Liver (tissue), 9 donors: ENCODE results near the gene NT5C1A. TPM values are rescaled to one million over a fixed set of nuclear protein-coding genes. Genes with fewer than 3 reads are reported as not detected.

Source experiments
- DNase-seq: peaks from one replicate; pipeline ENCODE4 v3.0.0-alpha.2; 2017; ENCODE audit warnings: low spot score
- H3K27ac ChIP-seq, 2 donors: one replicate each; pipeline ENCODE4 v1.7.0; 2013; ENCODE audit warnings: inconsistent platforms in 2 of 2, low read length in 2 of 2, control low read depth in 1 of 2, low read depth in 1 of 2, mild to moderate bottlenecking in 1 of 2
- H3K27me3 ChIP-seq, 4 donors: one replicate each; pipeline versions ENCODE4 v1.6.1 to v1.7.0; 2013; ENCODE audit warnings: low read length in 3 of 4, inconsistent platforms in 1 of 4, mild to moderate bottlenecking in 1 of 4, moderate library complexity in 1 of 4; ENCODE audit not compliant: control insufficient read depth in 4 of 4, insufficient read depth in 4 of 4
- H3K36me3 ChIP-seq, 4 donors: one replicate each; pipeline versions ENCODE4 v1.6.1 to v1.7.0; 2013; ENCODE audit warnings: low read length in 3 of 4, mild to moderate bottlenecking in 3 of 4, low read depth in 1 of 4, moderate library complexity in 1 of 4; ENCODE audit not compliant: control insufficient read depth in 4 of 4, insufficient read depth in 3 of 4
- H3K4me1 ChIP-seq, 4 donors: one replicate each; pipeline versions ENCODE4 v1.6.1 to v1.7.0; 2013; ENCODE audit warnings: low read length in 3 of 4, mild to moderate bottlenecking in 3 of 4, moderate library complexity in 1 of 4; ENCODE audit not compliant: control insufficient read depth in 4 of 4, insufficient read depth in 4 of 4
- H3K4me3 ChIP-seq, 3 donors: one replicate each; pipeline versions ENCODE4 v1.6.1 to v1.7.0; 2013; ENCODE audit warnings: low read length in 3 of 3, control low read depth in 1 of 3, low read depth in 1 of 3, mild to moderate bottlenecking in 1 of 3
- H3K9ac ChIP-seq, 2 donors: one replicate each; pipeline ENCODE4 v1.7.0; 2013; ENCODE audit warnings: low read length in 2 of 2, mild to moderate bottlenecking in 2 of 2, moderate library complexity in 2 of 2, control low read depth in 1 of 2, low read depth in 1 of 2
- H3K9me3 ChIP-seq, 4 donors: one replicate each; pipeline versions ENCODE4 v1.6.1 to v1.7.0; 2013; ENCODE audit warnings: low read length in 3 of 4; ENCODE audit not compliant: control insufficient read depth in 4 of 4
- ATF3 ChIP-seq: IDR thresholded peaks from 2 replicates; pipeline ENCODE4 v1.6.1; 2016; ENCODE audit warnings: antibody characterized with exemption
- EGR1 ChIP-seq, 2 donors: IDR thresholded peaks; 2 replicates each; pipeline ENCODE4 v1.6.1; 2016 to 2018; ENCODE audit warnings: antibody characterized with exemption in 2 of 2, low read depth in 2 of 2
- FOXA1 ChIP-seq: IDR thresholded peaks from 2 replicates; pipeline ENCODE4 v1.6.1; 2016; ENCODE audit warnings: antibody characterized with exemption
- FOXA2 ChIP-seq: IDR thresholded peaks from 2 replicates; pipeline ENCODE4 v1.6.1; 2016; ENCODE audit warnings: antibody characterized with exemption
- GABPA ChIP-seq, 2 donors: IDR thresholded peaks in 1 of 2; conservative IDR thresholded peaks in 1 of 2; 2 replicates each; pipeline ENCODE4 v1.6.1; 2016; ENCODE audit warnings: antibody characterized with exemption in 2 of 2, mild to moderate bottlenecking in 1 of 2, moderate library complexity in 1 of 2
- HNF4A ChIP-seq, 2 donors: conservative IDR thresholded peaks; 2 replicates each; pipeline ENCODE4 v1.6.1; 2016; ENCODE audit warnings: antibody characterized with exemption in 2 of 2, mild to moderate bottlenecking in 2 of 2
- HNF4G ChIP-seq: IDR thresholded peaks from 2 replicates; pipeline ENCODE4 v1.6.1; 2016; ENCODE audit warnings: antibody characterized with exemption
- JUND ChIP-seq, 2 donors: IDR thresholded peaks; 2 replicates each; pipeline ENCODE4 v1.6.1; 2016; ENCODE audit warnings: antibody characterized with exemption in 2 of 2
- MAX ChIP-seq: IDR thresholded peaks from 2 replicates; pipeline ENCODE4 v1.6.1; 2016; ENCODE audit warnings: antibody characterized with exemption
- NR2F2 ChIP-seq: IDR thresholded peaks from 2 replicates; pipeline ENCODE4 v1.6.1; 2016; ENCODE audit warnings: antibody characterized with exemption
- RAD21 ChIP-seq, 2 donors: IDR thresholded peaks; 2 replicates each; pipeline ENCODE4 v1.6.1; 2016; ENCODE audit warnings: antibody characterized with exemption in 2 of 2, mild to moderate bottlenecking in 2 of 2
- REST ChIP-seq: IDR thresholded peaks from 2 replicates; pipeline ENCODE4 v1.6.1; 2016; ENCODE audit warnings: antibody characterized with exemption, mild to moderate bottlenecking
- RXRA ChIP-seq, 2 donors: IDR thresholded peaks; 2 replicates each; pipeline ENCODE4 v1.6.1; 2017 to 2018; ENCODE audit warnings: antibody characterized with exemption in 2 of 2, mild to moderate bottlenecking in 1 of 2
- SP1 ChIP-seq: IDR thresholded peaks from 2 replicates; pipeline ENCODE4 v1.6.1; 2018; ENCODE audit warnings: antibody characterized with exemption, mild to moderate bottlenecking
- TAF1 ChIP-seq: conservative IDR thresholded peaks from 2 replicates; pipeline ENCODE4 v1.6.1; 2016; ENCODE audit warnings: antibody characterized with exemption, mild to moderate bottlenecking
- YY1 ChIP-seq: IDR thresholded peaks from 2 replicates; pipeline ENCODE4 v1.6.1; 2016; ENCODE audit warnings: antibody characterized with exemption, mild to moderate bottlenecking
- ZBTB33 ChIP-seq: IDR thresholded peaks from 2 replicates; pipeline ENCODE4 v1.6.1; 2016; ENCODE audit warnings: antibody characterized with exemption
- WGBS: extraction: QIAGEN DNeasy Blood & Tissue Kit; methylation state at CpG from one replicate; pipeline ENCODE4 v1.1.7; 2013; 5-methylcytosine and 5-hydroxymethylcytosine counted together
- polyA plus RNA-seq, 2 donors: library from polyadenylated mRNA; stranded (reverse) in 1 of 2; unstranded in 1 of 2; fragments of 200-250 nt in 1 of 2; fragments of >200 nt in 1 of 2; fragmentation: Nextera tagmentation in 1 of 2; extraction: Ambion mirVana in 1 of 2; gene quantifications; one replicate each; pipeline versions ENCODE4 v1.2.1 to v1.2.3, GENCODE V29; 2013 to 2015
- total RNA-seq, 2 donors: library from RNA; depleted of rRNA; stranded (reverse); fragments of >200 nt; gene quantifications; one replicate each; pipeline ENCODE4 v1.2.3, GENCODE V29; 2014
- TF ChIP-seq, protein P1 (sequence below): fragments of 150-350 bp; IDR thresholded peaks from 2 replicates; pipeline ENCODE4 v1.5.1; 2017; ENCODE audit warnings: improper control_type of control experiment, low read depth, low read length; ENCODE audit not compliant: missing input control
- donor health status: healthy.
- donor health status: healthy.
- donor health status: healthy.
- donor health status: healthy.
- donor health status: healthy.

NT5C1A gene
- total and polyA plus RNA-seq, 4 donors: 0.05 to 0.08 TPM; not detected in 2

DNA sequence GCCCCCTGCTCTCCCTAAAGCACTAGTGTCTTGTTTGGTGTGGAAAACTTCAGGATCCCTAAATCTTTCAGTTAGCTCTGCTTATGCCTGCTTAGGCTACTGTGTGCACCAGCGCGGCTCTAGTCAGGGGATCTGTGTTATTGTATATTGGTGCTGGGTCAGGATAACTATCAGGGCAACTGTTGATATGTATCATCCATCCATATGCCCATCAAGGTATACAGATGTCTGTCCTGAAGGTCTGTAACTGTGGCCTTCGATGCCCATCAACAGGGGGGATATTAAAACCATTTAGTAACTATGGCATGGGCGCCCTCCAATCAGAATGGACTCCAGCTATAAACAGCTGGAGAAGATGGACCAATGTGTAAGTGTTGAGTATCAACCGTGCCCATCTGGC lies 12.4 kb downstream of the NT5C1A start:
- no peak overlapping the region for H3K27ac ChIP-seq
- WGBS: 85% methylated on average over 5 of the region's 5 CpGs

More for the DNA sequence above, 12.4 kb downstream of the NT5C1A start:
- Histone ChIP-seq H3K36me3 (no peaks in the 10 kb centered on the region), H3K9me3 (no peaks in the 10 kb centered on the region), H3K4me3 (no peak overlapping the region), H3K27me3 (no peaks in the 10 kb centered on the region), H3K9ac (no peak overlapping the region), H3K4me1 (no peaks in the 10 kb centered on the region)
- TF ChIP-seq NR2F2 (no peak), RAD21 (IDR thresholded peaks at IDR 0.05) (no peak), SP1 (no peak), ATF3 (no peak), REST (no peak), HNF4A (conservative IDR thresholded peaks at IDR 0.05) (no peak), GABPA (IDR thresholded peaks at IDR 0.05 in 1 of 2, conservative IDR thresholded peaks at IDR 0.05 in 1 of 2) (no peak), TAF1 (no peak), RXRA (IDR thresholded peaks at IDR 0.05) (no peak), FOXA2 (no peak), HNF4G (no peak), FOXA1 (no peak), JUND (IDR thresholded peaks at IDR 0.05) (no peak), MAX (no peak), EGR1 (IDR thresholded peaks at IDR 0.05; ENCODE audit: low read depth in 2 of 2) (no peak), ZBTB33 (no peak), YY1 (no peak)
- TF ChIP-seq, protein P1, sequence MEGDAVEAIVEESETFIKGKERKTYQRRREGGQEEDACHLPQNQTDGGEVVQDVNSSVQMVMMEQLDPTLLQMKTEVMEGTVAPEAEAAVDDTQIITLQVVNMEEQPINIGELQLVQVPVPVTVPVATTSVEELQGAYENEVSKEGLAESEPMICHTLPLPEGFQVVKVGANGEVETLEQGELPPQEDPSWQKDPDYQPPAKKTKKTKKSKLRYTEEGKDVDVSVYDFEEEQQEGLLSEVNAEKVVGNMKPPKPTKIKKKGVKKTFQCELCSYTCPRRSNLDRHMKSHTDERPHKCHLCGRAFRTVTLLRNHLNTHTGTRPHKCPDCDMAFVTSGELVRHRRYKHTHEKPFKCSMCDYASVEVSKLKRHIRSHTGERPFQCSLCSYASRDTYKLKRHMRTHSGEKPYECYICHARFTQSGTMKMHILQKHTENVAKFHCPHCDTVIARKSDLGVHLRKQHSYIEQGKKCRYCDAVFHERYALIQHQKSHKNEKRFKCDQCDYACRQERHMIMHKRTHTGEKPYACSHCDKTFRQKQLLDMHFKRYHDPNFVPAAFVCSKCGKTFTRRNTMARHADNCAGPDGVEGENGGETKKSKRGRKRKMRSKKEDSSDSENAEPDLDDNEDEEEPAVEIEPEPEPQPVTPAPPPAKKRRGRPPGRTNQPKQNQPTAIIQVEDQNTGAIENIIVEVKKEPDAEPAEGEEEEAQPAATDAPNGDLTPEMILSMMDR: no peak
- DNase-seq: no peak
